Activated CD8-positive, alpha-beta T cell treated with anti-CD3 and anti-CD28 coated beads for 36 hours (primary cell): Measurements from ENCODE around the gene ADCY7. TPM values are rescaled to one million over a fixed set of nuclear protein-coding genes. Genes with fewer than 3 reads are reported as not detected.

Source experiments
- ATAC-seq: fragments of 200-7000 bp; cut with Tn5 transposase; one replicate; pipeline ENCODE4 v1.10.0; 2021; ENCODE audit warnings: mild to moderate bottlenecking, moderate library complexity
- CTCF ChIA-PET: fragments of 350-600 bp; sonication (Branson Sonifier 250); formaldehyde crosslinking; loops from one replicate; lab custom pipeline; 2021; ENCODE audit warnings: antibody characterized with exemption; lab: Charles Lee
- POLR2A ChIA-PET: fragments of 350-600 bp; sonication (Branson Sonifier 250); formaldehyde crosslinking; loops from one replicate; lab custom pipeline; 2021; ENCODE audit warnings: antibody characterized with exemption; lab: Charles Lee
- DNase-seq: peaks from one replicate; pipeline ENCODE4 v3.0.0-alpha.2; 2020
- H3K27ac Mint-ChIP-seq: one replicate; pipeline ENCODE4 v1.8.0; 2021; ENCODE audit warnings: mild to moderate bottlenecking, mixed read lengths
- H3K27me3 Mint-ChIP-seq: one replicate; pipeline ENCODE4 v1.8.0; 2021; ENCODE audit warnings: mixed read lengths
- H3K36me3 Mint-ChIP-seq: one replicate; pipeline ENCODE4 v1.8.0; 2021; ENCODE audit warnings: low read depth, mixed read lengths
- H3K4me1 Mint-ChIP-seq: one replicate; pipeline ENCODE4 v1.8.0; 2021; ENCODE audit warnings: low read depth, mixed read lengths
- H3K4me3 Mint-ChIP-seq: one replicate; pipeline ENCODE4 v1.8.0; 2021; ENCODE audit warnings: mild to moderate bottlenecking, moderate library complexity, mixed read lengths
- H3K9me3 Mint-ChIP-seq: one replicate; pipeline ENCODE4 v1.8.0; 2021; ENCODE audit warnings: mixed read lengths
- CTCF ChIP-seq: fragments of 200-600 bp; IDR thresholded peaks from one replicate; pipeline ENCODE4 v1.8.0; 2022; ENCODE audit warnings: antibody characterized with exemption, mild to moderate bottlenecking
- intact Hi-C: fragments of 100-400 bp; cut with micrococcal nuclease; formaldehyde crosslinking; loops from one replicate; pipeline ENCODE4 v1.10.0; 2022
- total RNA-seq, 2 experiments: library from RNA; stranded (reverse); gene quantifications; one replicate each; pipeline ENCODE4 v1.2.3, GENCODE V29; 2021

Gene ADCY7
- total RNA-seq, 2 experiments from 2014 or later = 89.9 to 92.1 TPM

DNA sequence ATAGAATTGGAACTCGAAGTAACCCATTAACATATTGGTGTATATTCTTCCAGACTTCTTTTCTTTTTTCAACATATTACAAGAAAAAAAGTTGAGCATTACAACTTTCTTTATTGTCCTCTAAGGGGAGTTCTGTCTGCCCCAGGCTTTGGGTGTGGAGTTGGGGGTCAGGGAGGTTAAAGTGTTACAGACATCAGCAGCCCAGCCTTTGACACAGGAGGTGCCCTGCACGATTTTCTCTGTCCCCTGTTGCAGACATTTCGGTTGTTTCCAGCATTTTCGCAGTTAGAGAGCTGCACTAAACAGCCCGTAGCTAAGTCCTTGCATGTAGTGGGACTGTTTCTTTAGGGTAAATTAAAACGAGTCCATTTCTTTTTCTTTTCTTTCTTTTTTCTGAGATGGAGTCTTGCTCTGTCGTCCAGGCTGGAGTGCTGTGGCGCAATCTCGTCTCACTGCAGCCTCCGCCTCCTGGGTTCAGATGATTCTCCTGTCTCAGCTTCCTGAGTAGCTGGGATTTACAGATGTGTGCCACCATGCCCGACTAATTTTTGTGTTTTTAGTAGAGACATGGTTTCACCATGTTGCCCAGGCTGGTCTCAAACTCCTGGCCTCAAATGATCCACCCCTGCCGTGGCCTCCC lies 13.4 kb upstream of the ADCY7 start:
- H3K4me1 Mint-ChIP-seq = peaks cover 4% of the 10 kb centered on the region
- intact Hi-C loops = no loop called here
- no peak for DNase-seq
- no peak overlapping the region for H3K4me3 Mint-ChIP-seq
- no peak overlapping the region for H3K27ac Mint-ChIP-seq
- no peaks in the 10 kb centered on the region for H3K36me3 Mint-ChIP-seq
- no peak for ATAC-seq
- no peaks in the 10 kb centered on the region for H3K9me3 Mint-ChIP-seq
- TF ChIP-seq CTCF = no peak
- POLR2A ChIA-PET = interaction anchor here (0.9 kb wide), 1 partner anchor 26 kb away, joined by 3 read pairs; no protein-coding TSS in a partner anchor
- H3K27me3 Mint-ChIP-seq = no peaks in the 10 kb centered on the region
- CTCF ChIA-PET = interaction anchor here (0.8 to 2.4 kb wide), 4 partner anchors 9 to 102 kb away, joined by 3 to 7 read pairs (median 6); no protein-coding TSS in a partner anchor

GRCh38 chr16:50253514-50253910 lies 12.8 kb upstream of the ADCY7 start:
- no peak for TF ChIP-seq CTCF
- Mint-ChIP-seq H3K4me1 (peaks cover 4% of the 10 kb centered on the region), H3K36me3 (no peaks in the 10 kb centered on the region), H3K9me3 (no peaks in the 10 kb centered on the region), H3K27me3 (no peaks in the 10 kb centered on the region), H3K4me3 (no peak overlapping the region), H3K27ac (no peak overlapping the region)
- ATAC-seq (no peak), DNase-seq (no peak)
- POLR2A ChIA-PET = no interaction called here
- CTCF ChIA-PET = interaction anchor here (1.2 to 1.8 kb wide), 2 partner anchors 8 to 74 kb away, joined by 3 to 5 read pairs; no protein-coding TSS in a partner anchor
- intact Hi-C loops = no loop called here

GRCh38 chr16:50254072-50254471 lies 12.3 kb upstream of the ADCY7 start:
- DNase-seq (no peak), ATAC-seq (no peak)
- Mint-ChIP-seq H3K4me1 (peaks cover 6% of the 10 kb centered on the region), H3K9me3 (no peaks in the 10 kb centered on the region), H3K27me3 (no peaks in the 10 kb centered on the region), H3K4me3 (no peak overlapping the region), H3K36me3 (no peaks in the 10 kb centered on the region), H3K27ac (no peak overlapping the region)
- CTCF ChIA-PET = interaction anchor here (0.7 to 1.8 kb wide), 2 partner anchors 8 to 73 kb away, joined by 3 to 5 read pairs; no protein-coding TSS in a partner anchor
- intact Hi-C loops = no loop called here
- POLR2A ChIA-PET = no interaction called here
- no peak for TF ChIP-seq CTCF

- Mint-ChIP-seq H3K4me1 (peaks cover 20% of the 10 kb centered on the region), H3K9me3 (no peaks in the 10 kb centered on the region), H3K27me3 (no peaks in the 10 kb centered on the region), H3K36me3 (no peaks in the 10 kb centered on the region), H3K4me3 (no peak overlapping the region), H3K27ac (no peak overlapping the region)
- ChIA-PET POLR2A (interaction anchor here (0.6 to 1.0 kb wide), 2 partner anchors 18 to 1880 kb away, joined by 3 read pairs; no protein-coding TSS in a partner anchor), CTCF (interaction anchor here (0.8 to 1.8 kb wide), 4 partner anchors 10 to 72 kb away, joined by 3 to 5 read pairs (median 4); partner anchors contain the start of gene ADCY7)
- ATAC-seq (no peak), DNase-seq (no peak)
- TF ChIP-seq CTCF = no peak
- intact Hi-C loops = no loop called here
Observed at GRCh38 chr16:50255538-50255937, 10.8 kb upstream of the ADCY7 start.

DNA sequence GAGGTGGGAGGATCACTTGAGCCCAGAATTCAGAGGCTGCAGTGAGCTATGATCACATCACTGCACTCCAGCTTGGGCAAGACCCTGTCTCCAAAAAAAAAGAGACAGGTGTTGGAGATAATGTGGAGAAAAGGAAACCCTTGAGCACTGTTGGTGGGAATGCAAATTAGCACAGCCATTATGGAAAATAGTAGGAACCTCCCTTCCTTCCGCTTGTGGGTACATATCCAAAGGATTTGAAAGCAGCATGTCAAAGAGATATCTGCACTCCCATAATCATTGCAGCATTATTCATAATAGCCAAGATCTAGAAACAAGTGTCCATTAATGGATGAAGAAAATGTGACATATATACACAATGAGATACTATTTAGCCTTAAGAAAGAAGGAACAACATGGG lies 9.7 kb upstream of the ADCY7 start:
- ATAC-seq (no peak), DNase-seq (no peak)
- Mint-ChIP-seq H3K4me3 (no peak overlapping the region), H3K9me3 (no peaks in the 10 kb centered on the region), H3K36me3 (no peaks in the 10 kb centered on the region), H3K27me3 (no peaks in the 10 kb centered on the region), H3K4me1 (peaks cover 17% of the 10 kb centered on the region), H3K27ac (no peak overlapping the region)
- TF ChIP-seq CTCF = no peak
- CTCF ChIA-PET = interaction anchor here (0.7 kb wide), 1 partner anchor 65 kb away, joined by 4 read pairs; no protein-coding TSS in a partner anchor
- POLR2A ChIA-PET = no interaction called here
- intact Hi-C loops = no loop called here
